SHP77 (cell line): ENCODE results near the gene NEGR1.

Experiments used
- DNase-seq, 2 experiments: peaks; one replicate each; lab custom pipeline; 2025; lab: John Stamatoyannopoulos, UW

The NEGR1 gene

DNA sequence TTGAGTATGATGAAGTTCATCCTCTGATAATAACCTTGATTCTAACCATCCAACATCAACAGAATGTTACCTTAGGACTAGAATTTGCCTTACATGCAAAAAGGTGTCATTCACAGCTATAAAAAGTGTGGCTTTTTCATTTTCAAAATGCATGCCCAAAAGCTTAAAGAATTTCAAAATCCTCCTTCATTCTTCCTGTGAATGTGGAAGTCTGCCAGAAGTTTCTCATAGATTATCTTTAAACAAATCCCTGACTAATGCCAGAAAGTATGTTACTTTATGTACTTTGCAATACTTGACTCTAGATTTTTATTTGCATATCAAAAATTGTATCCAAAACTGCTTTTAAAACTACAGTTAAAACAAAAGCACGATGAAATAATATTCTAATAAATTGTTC lies 930.9 kb downstream of the NEGR1 start:
- no peak for DNase-seq

DNA sequence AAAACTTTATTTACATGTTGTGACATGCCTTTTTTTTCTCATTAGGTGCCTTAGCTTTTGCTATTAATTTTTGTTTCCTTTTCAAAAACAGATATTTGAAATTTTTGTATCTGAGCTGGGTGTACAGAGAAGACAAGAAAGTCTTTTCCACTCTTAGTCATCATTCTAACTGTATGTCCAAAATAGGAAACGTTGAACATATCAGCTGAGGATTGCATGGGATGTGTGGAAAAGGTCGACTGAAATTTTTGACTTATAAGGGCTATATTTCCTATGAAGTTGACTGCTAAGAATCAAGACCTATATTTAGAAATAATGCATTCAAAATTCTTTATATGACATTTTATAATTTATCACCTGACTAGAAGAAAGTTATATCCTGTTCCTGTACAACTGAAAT lies 931.5 kb downstream of the NEGR1 start:
- no peak for DNase-seq

DNA sequence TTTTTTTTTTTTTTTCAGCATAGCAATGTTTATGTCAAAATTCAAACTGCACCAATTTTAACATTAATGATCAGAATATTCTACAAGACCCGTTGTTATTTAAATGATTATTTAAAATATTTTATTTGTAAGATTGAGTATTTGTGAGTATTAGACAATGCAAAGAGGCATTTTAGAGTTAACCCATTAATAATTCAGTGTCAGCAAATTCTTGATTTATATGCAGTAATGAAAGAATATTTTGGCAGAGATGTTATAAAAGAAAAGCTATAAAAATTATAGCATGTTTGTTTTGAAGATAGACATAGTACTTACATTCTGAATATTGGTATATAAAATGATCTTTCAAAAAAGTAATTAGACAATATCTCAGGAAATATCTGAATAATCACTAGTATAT lies 932.0 kb downstream of the NEGR1 start:
- no peak for DNase-seq
